ENCODE measurements around the gene SIGLEC6.

SIGLEC6 gene

GRCh38 chr19:51476164-51476563, 55.3 kb downstream of the SIGLEC6 start:
- no peak for DNase-seq (ENCODE audit: low read depth, low spot score)

GRCh38 chr19:51473009-51473707, 58.3 kb downstream of the SIGLEC6 start:
- DNase-seq (ENCODE audit: low read depth, low spot score), result no peak

GRCh38 chr19:51472607-51473006, 58.9 kb downstream of the SIGLEC6 start:
- DNase-seq (ENCODE audit: low read depth, low spot score), result no peak

GRCh38 chr19:51471527-51471926, 59.9 kb downstream of the SIGLEC6 start:
- no peak for DNase-seq (ENCODE audit: low read depth, low spot score)

GRCh38 chr19:51470966-51471365, 60.5 kb downstream of the SIGLEC6 start:
- DNase-seq (ENCODE audit: low read depth, low spot score), result no peak

GRCh38 chr19:51469629-51470028, 61.8 kb downstream of the SIGLEC6 start:
- no peak for DNase-seq (ENCODE audit: low read depth, low spot score)

DNA sequence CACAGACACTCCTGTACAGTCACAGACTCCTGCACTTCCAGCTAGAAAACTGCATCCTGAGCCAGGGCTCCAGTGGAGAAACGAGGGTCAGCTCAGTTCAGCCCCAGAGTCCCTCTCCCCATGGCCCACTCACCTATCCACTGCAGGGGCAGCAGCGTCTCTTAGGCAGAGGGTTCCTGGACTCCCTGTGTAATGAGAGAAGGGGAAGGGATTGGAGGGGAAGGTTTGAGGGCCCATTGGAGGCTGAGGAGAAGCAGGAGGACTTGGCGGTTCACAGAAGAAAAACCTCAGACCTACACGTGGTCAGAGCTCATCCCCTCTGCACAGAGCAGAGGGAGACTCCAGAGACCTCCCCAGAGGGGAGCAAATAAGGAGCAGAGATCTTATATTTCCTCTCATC, 62.3 kb downstream of the SIGLEC6 start:
- no peak for DNase-seq (ENCODE audit: low read depth, low spot score)

GRCh38 chr19:51468545-51468920, 62.9 kb downstream of the SIGLEC6 start:
- DNase-seq (ENCODE audit: low read depth, low spot score), result no peak

- DNase-seq (ENCODE audit: low read depth, low spot score), result no peak
Measured at GRCh38 chr19:51467864-51468544, 63.5 kb downstream of the SIGLEC6 start.
